Mucosa of gallbladder (tissue), 1 donor: Measurements from ENCODE around the gene MEMO1. TPM values are rescaled to one million over a fixed set of nuclear protein-coding genes. Genes with fewer than 3 reads are reported as not detected.

Experiments
- DNase-seq: peaks from one replicate; pipeline ENCODE4 v3.0.0-alpha.2; 2020; ENCODE audit warnings: low spot score
- total RNA-seq: library from RNA; stranded (reverse); gene quantifications from one replicate; pipeline ENCODE4 v1.2.1, GENCODE V29; 2021
- donor health status: DM: no; HTN: no; CAD: no.

The MEMO1 gene
- total RNA-seq, 1 donor from 2014 or later: 31.5 TPM

DNA sequence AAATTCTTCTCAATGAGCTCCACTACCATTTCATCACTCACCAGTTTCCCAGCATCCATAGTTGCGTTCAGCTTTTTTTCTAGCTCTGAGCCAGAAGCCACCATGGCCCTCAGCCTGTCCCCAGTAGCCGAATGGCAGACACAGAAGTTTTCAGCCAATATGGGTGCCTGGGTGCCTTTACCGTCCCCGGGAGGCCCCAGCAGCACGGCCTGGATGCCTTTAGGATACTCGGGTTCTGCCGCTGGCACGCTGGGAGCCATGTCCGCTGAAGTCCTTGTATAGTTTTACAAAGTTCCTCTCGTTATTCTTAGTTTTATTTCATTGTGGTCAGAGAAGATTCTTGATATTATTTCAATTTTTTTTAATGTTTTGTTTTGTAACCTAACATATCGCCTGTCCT, 187.2 kb downstream of the MEMO1 start:
- no peak for DNase-seq

DNA sequence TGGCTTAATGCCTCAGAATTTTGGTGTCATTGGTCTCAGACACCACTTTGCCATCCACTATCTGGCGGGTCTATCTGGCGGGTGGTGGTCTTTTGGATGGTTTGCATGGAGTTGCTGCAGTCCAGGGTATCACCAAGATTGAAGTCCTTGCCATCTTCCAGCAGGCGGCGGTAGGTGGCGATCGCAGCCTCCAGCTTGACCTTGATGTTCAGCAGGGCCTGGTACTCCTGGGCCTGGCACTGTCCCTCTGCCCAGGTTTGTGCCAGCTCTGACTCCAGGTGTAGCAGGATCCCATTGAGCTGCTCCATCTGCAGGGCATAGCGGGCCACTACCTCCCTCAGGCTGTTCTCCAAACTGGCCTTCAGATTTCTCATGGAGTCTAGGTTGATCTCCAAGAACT, 188.2 kb downstream of the MEMO1 start:
- no peak for DNase-seq

Other genes starting within 250 kb of the MEMO1 start
- 65.1 TPM for gene DPY30, start 28.8 kb upstream of the MEMO1 start, total RNA-seq
- gene SPAST, start 52.5 kb upstream of the MEMO1 start, total RNA-seq: 18.1 TPM
- gene SLC30A6, start 154.9 kb upstream of the MEMO1 start, total RNA-seq: 21.7 TPM